ENCODE results near the gene SLC4A7. TPM values are rescaled to one million over a fixed set of nuclear protein-coding genes. Genes with fewer than 3 reads are reported as not detected.
A peak's percentile ranks its signal among the peaks of the same experiment; 100 is the strongest.

The SLC4A7 gene
- total RNA-seq, 2 donors from 2014 or later = 43.8 to 56.9 TPM

DNA sequence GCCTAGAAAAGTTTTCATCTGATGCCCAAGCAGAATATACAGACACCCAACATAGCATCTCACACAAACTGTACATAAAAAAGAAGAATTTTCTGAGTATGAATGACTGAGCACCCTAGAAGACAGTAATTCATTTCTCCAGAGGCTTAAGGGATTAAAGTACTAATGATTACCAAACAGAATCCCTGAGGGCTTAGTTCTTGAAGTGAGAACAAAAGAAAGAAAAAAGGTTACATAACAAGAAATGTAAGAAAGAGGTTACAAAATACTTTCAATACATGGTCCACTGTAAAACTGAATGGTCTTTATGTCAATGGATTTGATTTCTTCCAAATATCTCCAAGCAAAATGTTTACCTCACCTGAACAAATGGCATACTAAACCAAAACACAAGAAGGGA is 105.9 kb downstream of the SLC4A7 start:
- H3K4me1 Mint-ChIP-seq = no peaks in the 10 kb centered on the region
- peak overlapping the region; percentile 70 for H3K27ac Mint-ChIP-seq
- H3K27me3 Mint-ChIP-seq = no peaks in the 10 kb centered on the region
- H3K36me3 Mint-ChIP-seq (ENCODE audit: low read depth) = peaks cover 77% of the 10 kb centered on the region
- no peak overlapping the region for H3K4me3 Mint-ChIP-seq
- no peaks in the 10 kb centered on the region for H3K9me3 Mint-ChIP-seq
- no peak for ATAC-seq (replicated peaks)

DNA sequence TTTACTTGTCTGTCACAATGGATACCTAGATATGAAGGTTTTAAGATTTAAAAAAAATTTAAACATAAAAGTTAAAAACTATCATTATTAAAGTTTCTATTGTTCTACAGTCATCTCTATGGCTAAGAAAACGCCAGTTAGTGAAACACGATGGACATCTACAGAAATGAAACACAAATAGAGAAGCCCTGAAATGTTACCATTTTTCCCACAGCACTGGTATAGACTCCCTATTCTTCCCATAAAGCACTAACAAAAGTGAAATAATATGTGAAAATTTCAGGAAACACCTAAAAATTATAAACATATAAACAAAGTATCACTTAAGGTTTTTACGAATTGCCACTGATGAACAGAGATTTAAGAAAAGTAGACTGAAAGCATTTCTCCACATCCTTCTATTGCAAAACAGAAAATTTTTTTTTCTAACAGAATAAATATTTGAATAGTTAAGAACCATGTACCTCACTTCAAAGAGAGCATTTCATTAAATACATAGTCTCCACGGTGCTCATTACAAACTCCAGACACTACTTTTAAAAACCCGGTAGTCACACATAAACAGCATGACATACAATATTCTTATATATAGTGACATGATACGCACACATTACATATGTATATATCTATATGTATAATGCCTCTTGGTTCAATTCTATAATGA is 107.9 kb downstream of the SLC4A7 start:
- Mint-ChIP-seq H3K36me3 (ENCODE audit: low read depth) (peaks cover 66% of the 10 kb centered on the region), H3K4me3 (no peak overlapping the region), H3K27ac (no peak overlapping the region), H3K9me3 (no peaks in the 10 kb centered on the region), H3K27me3 (no peaks in the 10 kb centered on the region), H3K4me1 (no peaks in the 10 kb centered on the region)
- ATAC-seq (replicated peaks) = no peak

GRCh38 chr3:27368831-27369607 is 115.2 kb downstream of the SLC4A7 start, which contains the start of gene NEK10:
NEK10 (minus strand) TSS chr3:27369383; CDS start chr3:27352882, 16,501 bp downstream.
- peak within 1 kb of the TSS; percentile 98 for H3K4me3 Mint-ChIP-seq
- no peaks in the 10 kb centered on the region for H3K27me3 Mint-ChIP-seq
- H3K27ac Mint-ChIP-seq = peak within 1 kb of the TSS; percentile 87

DNA sequence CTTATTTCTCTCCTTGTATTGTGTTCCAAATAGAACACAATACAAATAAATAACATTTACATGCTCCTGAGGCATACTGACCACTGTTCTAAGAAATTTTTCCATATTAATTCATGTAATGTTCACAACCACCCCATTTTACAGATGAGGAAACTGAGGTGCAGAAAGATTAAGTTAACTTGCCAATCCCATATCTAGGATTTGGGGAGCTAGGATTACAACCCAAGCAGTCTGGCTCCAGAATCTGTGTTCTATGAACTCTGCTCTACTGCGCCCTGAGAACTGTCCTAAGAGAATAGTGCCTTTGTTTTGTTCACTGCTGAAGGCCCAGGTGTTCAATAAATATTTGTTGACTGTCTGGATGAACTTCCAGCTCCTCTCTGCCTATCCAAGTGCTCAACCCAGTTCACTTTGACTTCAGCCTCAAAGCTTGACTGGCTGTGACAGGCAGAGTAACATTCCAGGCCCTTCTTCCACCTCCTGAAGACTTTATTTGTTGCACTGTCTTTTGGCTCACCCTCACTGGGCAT is 118.1 kb downstream of the SLC4A7 start:
- H3K4me1 Mint-ChIP-seq = peaks cover 13% of the 10 kb centered on the region
- no peaks in the 10 kb centered on the region for H3K36me3 Mint-ChIP-seq (ENCODE audit: low read depth)
- no peaks in the 10 kb centered on the region for H3K27me3 Mint-ChIP-seq
- no peak overlapping the region for H3K4me3 Mint-ChIP-seq
- no peak for ATAC-seq (replicated peaks)
- H3K9me3 Mint-ChIP-seq = no peaks in the 10 kb centered on the region
- H3K27ac Mint-ChIP-seq = no peak overlapping the region

More at GRCh38 chr3:27368831-27369607, 115.2 kb downstream of the SLC4A7 start, which contains the start of gene NEK10:
- Mint-ChIP-seq H3K9me3 (no peaks in the 10 kb centered on the region), H3K36me3 (ENCODE audit: low read depth) (peaks cover 10% of the 10 kb centered on the region), H3K4me1 (peaks cover 13% of the 10 kb centered on the region)
- peak; percentile 99 for ATAC-seq (replicated peaks)

- Mint-ChIP-seq H3K27me3 (no peaks in the 10 kb centered on the region), H3K9me3 (no peaks in the 10 kb centered on the region), H3K27ac (no peak overlapping the region), H3K4me1 (peaks cover 6% of the 10 kb centered on the region), H3K36me3 (ENCODE audit: low read depth) (no peaks in the 10 kb centered on the region), H3K4me3 (peak overlapping the region; percentile 55)
- ATAC-seq (replicated peaks) = no peak
Measured at GRCh38 chr3:27360113-27361078, 123.8 kb downstream of the SLC4A7 start.

GRCh38 chr3:27358372-27358771 is 125.8 kb downstream of the SLC4A7 start:
- H3K4me3 Mint-ChIP-seq = peak overlapping the region; percentile 55
- no peaks in the 10 kb centered on the region for H3K9me3 Mint-ChIP-seq
- no peak for ATAC-seq (replicated peaks)
- H3K4me1 Mint-ChIP-seq = peaks cover 13% of the 10 kb centered on the region
- no peaks in the 10 kb centered on the region for H3K36me3 Mint-ChIP-seq (ENCODE audit: low read depth)
- no peaks in the 10 kb centered on the region for H3K27me3 Mint-ChIP-seq
- no peak overlapping the region for H3K27ac Mint-ChIP-seq

GRCh38 chr3:27357665-27358258 is 126.4 kb downstream of the SLC4A7 start:
- H3K4me1 Mint-ChIP-seq = peaks cover 13% of the 10 kb centered on the region
- no peak overlapping the region for H3K27ac Mint-ChIP-seq
- no peaks in the 10 kb centered on the region for H3K27me3 Mint-ChIP-seq
- H3K9me3 Mint-ChIP-seq = no peaks in the 10 kb centered on the region
- ATAC-seq (replicated peaks) = peak; percentile 89
- H3K36me3 Mint-ChIP-seq (ENCODE audit: low read depth) = no peaks in the 10 kb centered on the region
- peak overlapping the region; percentile 55 for H3K4me3 Mint-ChIP-seq

DNA sequence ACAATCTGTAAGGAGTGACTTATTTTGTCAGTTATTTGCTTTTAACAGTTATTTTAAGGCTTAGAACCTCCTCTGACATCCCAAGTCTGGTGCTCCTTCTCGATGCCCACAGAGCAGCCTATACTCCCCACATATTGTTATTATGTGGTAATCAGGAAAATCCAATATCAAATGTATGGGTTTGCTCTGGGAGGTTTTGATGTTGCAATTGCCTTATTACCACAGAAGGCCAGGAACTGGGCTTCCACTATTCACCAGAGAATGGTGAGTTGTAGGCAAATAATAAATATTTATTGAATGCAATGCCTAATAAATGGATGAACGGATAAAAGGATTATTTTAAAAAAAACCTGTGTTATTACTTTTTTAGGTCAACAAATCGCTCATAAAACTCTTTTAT is 127.2 kb downstream of the SLC4A7 start:
- no peaks in the 10 kb centered on the region for H3K36me3 Mint-ChIP-seq (ENCODE audit: low read depth)
- peaks cover 13% of the 10 kb centered on the region for H3K4me1 Mint-ChIP-seq
- H3K4me3 Mint-ChIP-seq = no peak overlapping the region

GRCh38 chr3:27354588-27355203 is 129.5 kb downstream of the SLC4A7 start:
- Mint-ChIP-seq H3K27me3 (no peaks in the 10 kb centered on the region), H3K36me3 (ENCODE audit: low read depth) (no peaks in the 10 kb centered on the region), H3K4me3 (no peak overlapping the region), H3K27ac (no peak overlapping the region), H3K9me3 (no peaks in the 10 kb centered on the region), H3K4me1 (peaks cover 21% of the 10 kb centered on the region)
- ATAC-seq (replicated peaks) = no peak

More for the DNA sequence above, 127.2 kb downstream of the SLC4A7 start:
- no peak overlapping the region for H3K27ac Mint-ChIP-seq
- no peaks in the 10 kb centered on the region for H3K27me3 Mint-ChIP-seq
- ATAC-seq (replicated peaks) = no peak
- no peaks in the 10 kb centered on the region for H3K9me3 Mint-ChIP-seq

DNA sequence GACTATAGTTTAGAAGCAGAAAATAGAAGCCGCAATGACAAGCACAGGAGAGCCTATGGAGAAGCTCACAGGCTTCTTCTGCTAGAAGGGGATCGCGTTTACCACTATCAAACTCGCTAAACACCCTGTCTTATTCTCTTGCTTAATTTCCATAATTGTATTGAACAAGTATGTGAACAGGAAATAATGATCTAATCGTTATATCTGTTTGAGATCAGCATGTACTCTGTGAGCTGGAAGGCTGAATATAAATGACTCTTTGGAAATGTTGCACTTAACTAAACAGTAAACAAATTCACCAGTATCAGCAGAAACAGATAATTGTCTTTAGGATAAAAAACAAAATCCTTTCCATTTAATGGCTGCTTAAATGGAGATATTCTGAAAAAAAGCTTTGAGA is 130.0 kb downstream of the SLC4A7 start:
- peaks cover 26% of the 10 kb centered on the region for H3K4me1 Mint-ChIP-seq
- H3K27ac Mint-ChIP-seq = no peak overlapping the region
- no peaks in the 10 kb centered on the region for H3K9me3 Mint-ChIP-seq
- H3K36me3 Mint-ChIP-seq (ENCODE audit: low read depth) = no peaks in the 10 kb centered on the region
- ATAC-seq (replicated peaks) = no peak
- H3K4me3 Mint-ChIP-seq = peak overlapping the region; percentile 11
- H3K27me3 Mint-ChIP-seq = no peaks in the 10 kb centered on the region

DNA sequence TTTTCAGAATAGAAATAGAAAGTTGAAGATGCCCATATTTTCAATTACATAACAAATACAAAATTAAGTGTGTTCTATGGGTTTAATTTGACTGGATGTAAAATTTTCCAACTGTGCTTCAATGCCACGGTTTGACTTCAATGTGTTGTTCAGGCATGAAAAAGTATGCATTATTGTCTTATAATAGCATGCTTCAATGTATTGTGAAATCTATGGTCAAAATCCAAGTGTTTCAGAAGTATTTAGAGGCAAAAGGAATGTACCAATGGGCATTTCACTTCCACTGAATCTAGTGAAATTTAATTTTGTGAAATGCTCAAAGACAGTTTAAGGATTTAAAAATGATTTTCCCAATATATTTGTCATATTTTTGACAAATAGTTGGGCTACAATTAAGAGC is 131.0 kb downstream of the SLC4A7 start:
- no peak for ATAC-seq (replicated peaks)

DNA sequence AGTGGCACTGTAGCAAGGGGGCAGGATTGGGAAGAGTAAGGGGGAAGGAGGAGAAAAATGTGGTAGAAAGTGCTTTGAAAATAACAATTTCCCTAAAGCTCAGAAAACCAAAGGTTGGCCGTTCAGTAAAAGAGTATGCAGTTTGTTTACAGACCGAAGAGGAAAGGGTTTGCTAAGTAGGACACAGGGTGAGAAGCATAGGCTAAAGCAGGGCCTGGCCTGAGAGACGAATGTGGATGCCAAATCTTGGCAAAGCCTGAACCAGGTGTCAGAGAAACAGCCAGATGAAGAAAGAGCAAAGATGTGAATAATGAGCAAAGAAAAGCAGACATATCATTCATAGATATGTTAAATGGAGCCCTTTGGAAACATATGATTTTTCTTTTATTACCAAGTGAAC is 132.1 kb downstream of the SLC4A7 start:
- Mint-ChIP-seq H3K4me1 (peaks cover 27% of the 10 kb centered on the region), H3K27me3 (no peaks in the 10 kb centered on the region), H3K36me3 (ENCODE audit: low read depth) (no peaks in the 10 kb centered on the region), H3K4me3 (peak overlapping the region; percentile 1), H3K27ac (no peak overlapping the region), H3K9me3 (no peaks in the 10 kb centered on the region)
- ATAC-seq (replicated peaks) = no peak

More for the DNA sequence above, 131.0 kb downstream of the SLC4A7 start:
- Mint-ChIP-seq H3K4me3 (no peak overlapping the region), H3K9me3 (no peaks in the 10 kb centered on the region), H3K4me1 (peaks cover 27% of the 10 kb centered on the region), H3K27ac (no peak overlapping the region), H3K36me3 (ENCODE audit: low read depth) (no peaks in the 10 kb centered on the region), H3K27me3 (no peaks in the 10 kb centered on the region)

DNA sequence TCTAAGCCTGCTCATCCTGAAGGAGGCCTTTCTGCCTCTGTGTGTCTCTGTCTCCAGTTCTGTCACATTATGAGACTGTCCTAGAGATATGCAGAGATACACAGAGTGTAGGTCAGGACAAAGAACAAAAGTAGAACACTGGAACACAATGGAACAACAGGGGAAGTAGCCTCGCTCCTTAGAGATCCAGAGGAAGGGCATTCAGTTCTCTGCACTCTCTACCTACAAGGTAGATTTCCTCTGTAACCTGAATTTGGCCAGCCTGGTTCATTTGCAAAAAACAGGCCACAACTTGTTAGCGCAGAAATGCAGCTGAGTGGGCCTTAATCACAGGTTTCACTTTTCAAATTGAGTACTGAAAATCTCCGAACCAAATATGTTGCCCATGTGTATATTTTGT is 134.4 kb downstream of the SLC4A7 start:
- Mint-ChIP-seq H3K9me3 (no peaks in the 10 kb centered on the region), H3K27me3 (no peaks in the 10 kb centered on the region), H3K36me3 (ENCODE audit: low read depth) (no peaks in the 10 kb centered on the region), H3K27ac (peak overlapping the region; percentile 68), H3K4me1 (peaks cover 33% of the 10 kb centered on the region), H3K4me3 (peak overlapping the region; percentile 68)
- ATAC-seq (replicated peaks) = peak; percentile 63
